HepG2 (cell line): ENCODE measurements around the gene PRICKLE2. TPM values are rescaled to one million over a fixed set of nuclear protein-coding genes. Genes with fewer than 3 reads are reported as not detected.

Experiments used
- ATAC-seq: fragments of 200-7000 bp; cut with Tn5 transposase; 3 replicates; pipeline ENCODE4 v1.9.1; 2020; ENCODE audit warnings: mild to moderate bottlenecking, moderate library complexity
- BruUV-seq: library from RNA; stranded (reverse); fragments of 400-500 nt; replicated peaks from 2 replicates; lab custom pipeline; 2021; lab: Mats Ljungman, UMichigan
- CTCF ChIA-PET: fragments of 300-600 bp; formaldehyde crosslinking; extraction: SDS; loops from one replicate; lab custom pipeline; 2021; ENCODE audit warnings: low total read pairs, inconsistent platforms, low intra/inter-chr PET ratio; lab: Yijun Ruan, JAX
- POLR2A ChIA-PET: fragments of 350-600 bp; sonication (Branson Sonifier 250); formaldehyde crosslinking; loops from one replicate; lab custom pipeline; 2020; ENCODE audit warnings: antibody characterized with exemption, inconsistent platforms; lab: Yijun Ruan, JAX
- DNase-seq: peaks from one replicate; pipeline ENCODE4 v3.0.0-alpha.2; 2015; ENCODE audit warnings: low spot score
- FAIRE-seq: peaks from 3 replicates; lab custom pipeline; 2011; peaks lifted over from hg19 to GRCh38; lab: Jason Lieb, UNC
- H2AFZ ChIP-seq: one replicate; pipeline ENCODE4 v1.6.1; 2011; ENCODE audit warnings: low read length, inconsistent platforms
- H3K27ac ChIP-seq: fragments of 300-600 bp; 3 replicates; pipeline ENCODE4 v1.8.0; 2011; ENCODE audit warnings: mixed run types, mild to moderate bottlenecking, mixed read lengths, low read length, inconsistent platforms; ENCODE audit not compliant: insufficient read depth; ENCODE audit errors: extremely low read length
- H3K27me3 ChIP-seq, 2 experiments: fragments of 200-600 bp in 1 of 2; 2 replicates in 1 of 2; 3 replicates in 1 of 2; pipeline versions ENCODE4 v1.6.0 to v1.8.0; 2011; ENCODE audit warnings: low read length in 2 of 2, mild to moderate bottlenecking in 2 of 2, moderate library complexity in 2 of 2, inconsistent platforms in 1 of 2; ENCODE audit not compliant: insufficient read depth in 2 of 2, control insufficient read depth in 1 of 2
- H3K36me3 ChIP-seq, 2 experiments: fragments of 200-600 bp in 1 of 2; replicated peaks in 1 of 2; 2 replicates in 1 of 2; 3 replicates in 1 of 2; pipeline versions ENCODE4 v1.5.1 to v1.8.0; 2011; ENCODE audit warnings: low read length in 2 of 2, inconsistent platforms in 1 of 2; ENCODE audit not compliant: insufficient read depth in 2 of 2, control insufficient read depth in 1 of 2
- H3K4me1 ChIP-seq: 2 replicates; pipeline ENCODE4 v1.5.1; 2012; ENCODE audit warnings: low read length, inconsistent platforms; ENCODE audit not compliant: insufficient read depth
- H3K4me2 ChIP-seq: 2 replicates; pipeline ENCODE4 v1.6.0; 2011; ENCODE audit warnings: low read depth, low read length, inconsistent platforms
- H3K4me3 ChIP-seq, 3 experiments: fragments of 200-600 bp in 1 of 3; sonication (generic), shearing (Covaris generic) in 1 of 3; replicated peaks in 1 of 3; 2 replicates each; pipeline ENCODE4 v1.5.1; 2011 to 2016; ENCODE audit warnings: low read length in 3 of 3, inconsistent platforms in 2 of 3, low read depth in 2 of 3, mild to moderate bottlenecking in 2 of 3, control low read depth in 1 of 3, mixed read lengths in 1 of 3; ENCODE audit not compliant: insufficient read depth in 1 of 3
- H3K79me2 ChIP-seq: one replicate; pipeline ENCODE4 v1.6.1; 2011; ENCODE audit warnings: low read length, inconsistent platforms; ENCODE audit not compliant: insufficient read depth
- H3K9ac ChIP-seq: 2 replicates; pipeline ENCODE4 v1.6.0; 2011; ENCODE audit warnings: mild to moderate bottlenecking, low read depth, low read length, inconsistent platforms; ENCODE audit not compliant: insufficient read depth
- H3K9me3 ChIP-seq: 2 replicates; pipeline ENCODE4 v1.5.1; 2012; ENCODE audit warnings: mild to moderate bottlenecking, low read length
- H4K20me1 ChIP-seq: 2 replicates; pipeline ENCODE4 v1.6.0; 2011; ENCODE audit warnings: inconsistent platforms, mild to moderate bottlenecking, low read length, moderate library complexity; ENCODE audit not compliant: insufficient read depth
- GPN1 ChIP-seq: sonication (generic); formaldehyde crosslinking; IDR thresholded peaks from 2 replicates; pipeline ENCODE4 v1.5.1; 2020; ENCODE audit warnings: missing genetic modification reagents, borderline replicate concordance
- RFX1 ChIP-seq: fragments of 450-650 bp; IDR thresholded peaks from 2 replicates; pipeline ENCODE4 v1.6.1; 2017
- ZNF160 ChIP-seq: sonication (generic); formaldehyde crosslinking; IDR thresholded peaks from 2 replicates; pipeline ENCODE4 v1.8.0; 2022; ENCODE audit warnings: mild to moderate bottlenecking, inconsistent platforms, missing genetic modification reagents
- ZNF446 ChIP-seq: sonication (generic); formaldehyde crosslinking; IDR thresholded peaks from 2 replicates; pipeline ENCODE4 v1.5.0; 2020; ENCODE audit warnings: mild to moderate bottlenecking, missing genetic modification reagents
- WGBS: methylation state at CpG from one replicate; pipeline ENCODE4 v1.1.6; 2017; ENCODE audit warnings: low lambda C conversion rate; 5-methylcytosine and 5-hydroxymethylcytosine counted together
- in situ Hi-C: cut with HindIII; loops from 2 replicates; pipeline ENCODE4 v1.10.0; 2017; ENCODE audit warnings: low pct_unique_long_range_greater_than_20kb; ENCODE audit not compliant: extremely low pct_ligation_motif_present
- intact Hi-C: fragments of 100-400 bp; cut with micrococcal nuclease; formaldehyde crosslinking; loops from one replicate; pipeline ENCODE4 v1.10.0; 2022; ENCODE audit not compliant: unreplicated experiment
- polyA plus RNA-seq, 8 experiments: library from polyadenylated mRNA; depleted of rRNA in 3 of 8; stranded (reverse) in 7 of 8; unstranded in 1 of 8; fragments of >200 nt; fragmentation: Illumina TruSeq in 4 of 8; extraction: Trizol in 4 of 8; gene quantifications; 2 replicates each; pipeline versions ENCODE4 v1.2.1 to v1.2.3, GENCODE V29; 2011 to 2016; ENCODE audit warnings: low read depth in 4 of 8, missing spikeins in 1 of 8, mixed read lengths in 1 of 8; ENCODE audit not compliant: insufficient read depth in 1 of 8
- total RNA-seq, 5 experiments: library from RNA; depleted of rRNA; stranded (reverse); fragments of >200 nt; fragmentation: Illumina TruSeq; extraction: Trizol; gene quantifications; 2 replicates each; pipeline ENCODE4 v1.2.3, GENCODE V29; 2016; ENCODE audit warnings: low read depth in 1 of 5
- TF ChIP-seq, protein P1 (sequence below), 2 experiments: fragments of 450-650 bp in 1 of 2; sonication (generic) in 1 of 2; formaldehyde crosslinking; IDR thresholded peaks; 2 replicates each; pipeline versions ENCODE4 v1.5.0 to v1.8.0; 2020 to 2022; ENCODE audit warnings: mild to moderate bottlenecking in 1 of 2, missing genetic modification reagents in 1 of 2
- TF ChIP-seq, protein P2 (sequence below): sonication (generic); formaldehyde crosslinking; IDR thresholded peaks from 2 replicates; pipeline ENCODE4 v1.4.0; 2020; ENCODE audit warnings: missing genetic modification reagents, mild to moderate bottlenecking, borderline replicate concordance
- TF ChIP-seq, protein P3 (sequence below): sonication (generic); formaldehyde crosslinking; IDR thresholded peaks from 2 replicates; pipeline ENCODE4 v1.4.0; 2020; ENCODE audit warnings: missing genetic modification reagents
- TF ChIP-seq, protein P4 (sequence below), 2 experiments: fragments of 450-650 bp in 1 of 2; sonication (generic) in 1 of 2; formaldehyde crosslinking in 1 of 2; IDR thresholded peaks; 2 replicates each; pipeline versions ENCODE4 v1.6.1 to v1.8.0; 2016 to 2022; ENCODE audit warnings: antibody characterized with exemption in 1 of 2, mild to moderate bottlenecking in 1 of 2, missing genetic modification reagents in 1 of 2

Gene PRICKLE2
- total and polyA plus RNA-seq, 2 of the 13 experiments (the other 11 are each of a cell fraction or from before 2014, with no cell fraction given), result 0.01 to 0.07 TPM

DNA sequence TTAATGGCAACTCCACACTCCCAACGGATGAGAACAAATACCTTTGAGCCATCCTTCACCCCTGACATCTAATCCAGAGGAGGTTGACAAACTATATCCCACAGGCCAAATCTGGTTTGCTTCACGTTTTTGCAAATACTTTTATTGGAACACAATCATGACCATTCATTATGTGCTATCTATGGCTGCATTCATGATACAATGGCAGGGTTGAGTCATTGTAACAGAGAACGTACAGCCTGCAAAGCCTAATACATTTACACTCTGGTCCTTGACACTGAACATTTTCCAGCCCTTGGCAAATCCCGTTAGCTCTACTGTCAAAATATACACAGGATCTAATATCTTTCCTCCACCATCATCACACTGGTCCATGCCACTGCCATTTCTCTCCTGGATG, 7.6 kb upstream of the PRICKLE2 start:
- Histone ChIP-seq H3K9me3 (no peaks in the 10 kb centered on the region), H3K79me2 (no peaks in the 10 kb centered on the region), H3K27me3 (no peaks in the 10 kb centered on the region), H3K4me3 (no peak overlapping the region), H4K20me1 (no peaks in the 10 kb centered on the region), H3K4me2 (no peak overlapping the region), H3K4me1 (no peaks in the 10 kb centered on the region), H3K9ac (no peak overlapping the region), H3K27ac (no peak overlapping the region), H2AFZ (no peak overlapping the region), H3K36me3 (no peaks in the 10 kb centered on the region)
- in situ Hi-C loops (no loop called here), intact Hi-C loops (no loop called here)
- POLR2A ChIA-PET, result no interaction called here
- no TSS peak for BruUV-seq
- FAIRE-seq (no peak), ATAC-seq (no peak), DNase-seq (no peak)
- WGBS, result 59% methylated on average over 4 of the region's 4 CpGs
- CTCF ChIA-PET, result no interaction called here
- no peak for TF ChIP-seq RFX1
- TF ChIP-seq ZNF446 (CRISPR knock-in tag), result no peak
- no peak for TF ChIP-seq ZNF160
- TF ChIP-seq, protein P1, sequence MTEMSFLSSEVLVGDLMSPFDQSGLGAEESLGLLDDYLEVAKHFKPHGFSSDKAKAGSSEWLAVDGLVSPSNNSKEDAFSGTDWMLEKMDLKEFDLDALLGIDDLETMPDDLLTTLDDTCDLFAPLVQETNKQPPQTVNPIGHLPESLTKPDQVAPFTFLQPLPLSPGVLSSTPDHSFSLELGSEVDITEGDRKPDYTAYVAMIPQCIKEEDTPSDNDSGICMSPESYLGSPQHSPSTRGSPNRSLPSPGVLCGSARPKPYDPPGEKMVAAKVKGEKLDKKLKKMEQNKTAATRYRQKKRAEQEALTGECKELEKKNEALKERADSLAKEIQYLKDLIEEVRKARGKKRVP (CRISPR knock-in tag; IDR thresholded peaks at IDR 0.05), result no peak
- TF ChIP-seq, protein P2, sequence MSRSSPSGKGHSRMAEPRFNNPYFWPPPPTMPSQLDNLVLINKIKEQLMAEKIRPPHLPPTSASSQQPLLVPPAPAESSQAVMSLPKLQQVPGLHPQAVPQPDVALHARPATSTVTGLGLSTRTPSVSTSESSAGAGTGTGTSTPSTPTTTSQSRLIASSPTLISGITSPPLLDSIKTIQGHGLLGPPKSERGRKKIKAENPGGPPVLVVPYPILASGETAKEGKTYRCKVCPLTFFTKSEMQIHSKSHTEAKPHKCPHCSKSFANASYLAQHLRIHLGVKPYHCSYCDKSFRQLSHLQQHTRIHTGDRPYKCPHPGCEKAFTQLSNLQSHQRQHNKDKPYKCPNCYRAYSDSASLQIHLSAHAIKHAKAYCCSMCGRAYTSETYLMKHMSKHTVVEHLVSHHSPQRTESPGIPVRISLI (CRISPR knock-in tag), result no peak
- TF ChIP-seq, protein P3, sequence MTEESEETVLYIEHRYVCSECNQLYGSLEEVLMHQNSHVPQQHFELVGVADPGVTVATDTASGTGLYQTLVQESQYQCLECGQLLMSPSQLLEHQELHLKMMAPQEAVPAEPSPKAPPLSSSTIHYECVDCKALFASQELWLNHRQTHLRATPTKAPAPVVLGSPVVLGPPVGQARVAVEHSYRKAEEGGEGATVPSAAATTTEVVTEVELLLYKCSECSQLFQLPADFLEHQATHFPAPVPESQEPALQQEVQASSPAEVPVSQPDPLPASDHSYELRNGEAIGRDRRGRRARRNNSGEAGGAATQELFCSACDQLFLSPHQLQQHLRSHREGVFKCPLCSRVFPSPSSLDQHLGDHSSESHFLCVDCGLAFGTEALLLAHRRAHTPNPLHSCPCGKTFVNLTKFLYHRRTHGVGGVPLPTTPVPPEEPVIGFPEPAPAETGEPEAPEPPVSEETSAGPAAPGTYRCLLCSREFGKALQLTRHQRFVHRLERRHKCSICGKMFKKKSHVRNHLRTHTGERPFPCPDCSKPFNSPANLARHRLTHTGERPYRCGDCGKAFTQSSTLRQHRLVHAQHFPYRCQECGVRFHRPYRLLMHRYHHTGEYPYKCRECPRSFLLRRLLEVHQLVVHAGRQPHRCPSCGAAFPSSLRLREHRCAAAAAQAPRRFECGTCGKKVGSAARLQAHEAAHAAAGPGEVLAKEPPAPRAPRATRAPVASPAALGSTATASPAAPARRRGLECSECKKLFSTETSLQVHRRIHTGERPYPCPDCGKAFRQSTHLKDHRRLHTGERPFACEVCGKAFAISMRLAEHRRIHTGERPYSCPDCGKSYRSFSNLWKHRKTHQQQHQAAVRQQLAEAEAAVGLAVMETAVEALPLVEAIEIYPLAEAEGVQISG, result no peak
- no peak for TF ChIP-seq GPN1
- TF ChIP-seq, protein P4, sequence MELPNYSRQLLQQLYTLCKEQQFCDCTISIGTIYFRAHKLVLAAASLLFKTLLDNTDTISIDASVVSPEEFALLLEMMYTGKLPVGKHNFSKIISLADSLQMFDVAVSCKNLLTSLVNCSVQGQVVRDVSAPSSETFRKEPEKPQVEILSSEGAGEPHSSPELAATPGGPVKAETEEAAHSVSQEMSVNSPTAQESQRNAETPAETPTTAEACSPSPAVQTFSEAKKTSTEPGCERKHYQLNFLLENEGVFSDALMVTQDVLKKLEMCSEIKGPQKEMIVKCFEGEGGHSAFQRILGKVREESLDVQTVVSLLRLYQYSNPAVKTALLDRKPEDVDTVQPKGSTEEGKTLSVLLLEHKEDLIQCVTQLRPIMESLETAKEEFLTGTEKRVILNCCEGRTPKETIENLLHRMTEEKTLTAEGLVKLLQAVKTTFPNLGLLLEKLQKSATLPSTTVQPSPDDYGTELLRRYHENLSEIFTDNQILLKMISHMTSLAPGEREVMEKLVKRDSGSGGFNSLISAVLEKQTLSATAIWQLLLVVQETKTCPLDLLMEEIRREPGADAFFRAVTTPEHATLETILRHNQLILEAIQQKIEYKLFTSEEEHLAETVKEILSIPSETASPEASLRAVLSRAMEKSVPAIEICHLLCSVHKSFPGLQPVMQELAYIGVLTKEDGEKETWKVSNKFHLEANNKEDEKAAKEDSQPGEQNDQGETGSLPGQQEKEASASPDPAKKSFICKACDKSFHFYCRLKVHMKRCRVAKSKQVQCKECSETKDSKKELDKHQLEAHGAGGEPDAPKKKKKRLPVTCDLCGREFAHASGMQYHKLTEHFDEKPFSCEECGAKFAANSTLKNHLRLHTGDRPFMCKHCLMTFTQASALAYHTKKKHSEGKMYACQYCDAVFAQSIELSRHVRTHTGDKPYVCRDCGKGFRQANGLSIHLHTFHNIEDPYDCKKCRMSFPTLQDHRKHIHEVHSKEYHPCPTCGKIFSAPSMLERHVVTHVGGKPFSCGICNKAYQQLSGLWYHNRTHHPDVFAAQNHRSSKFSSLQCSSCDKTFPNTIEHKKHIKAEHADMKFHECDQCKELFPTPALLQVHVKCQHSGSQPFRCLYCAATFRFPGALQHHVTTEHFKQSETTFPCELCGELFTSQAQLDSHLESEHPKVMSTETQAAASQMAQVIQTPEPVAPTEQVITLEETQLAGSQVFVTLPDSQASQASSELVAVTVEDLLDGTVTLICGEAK (IDR thresholded peaks at IDR 0.05), result no peak
- TF ChIP-seq, protein P4 (CRISPR knock-in tag; IDR thresholded peaks at IDR 0.05), result no peak
